LNCaP clone FGC (cell line): Measurements from ENCODE around the gene GID8.

ENCODE experiments used
- DNase-seq: peaks from one replicate; pipeline ENCODE4 v3.0.0-alpha.2; 2011; ENCODE audit warnings: low read depth
- H3K4me3 ChIP-seq: 2 replicates; pipeline ENCODE4 v1.5.1; 2011; ENCODE audit warnings: mild to moderate bottlenecking, low read depth, low read length, control low read depth
- TF ChIP-seq, protein P1 (sequence below): IDR thresholded peaks from 2 replicates; pipeline ENCODE4 v1.5.1; 2012; ENCODE audit warnings: mild to moderate bottlenecking; ENCODE audit not compliant: control insufficient read depth, insufficient read depth; ENCODE audit errors: extremely low read depth

Gene GID8

DNA sequence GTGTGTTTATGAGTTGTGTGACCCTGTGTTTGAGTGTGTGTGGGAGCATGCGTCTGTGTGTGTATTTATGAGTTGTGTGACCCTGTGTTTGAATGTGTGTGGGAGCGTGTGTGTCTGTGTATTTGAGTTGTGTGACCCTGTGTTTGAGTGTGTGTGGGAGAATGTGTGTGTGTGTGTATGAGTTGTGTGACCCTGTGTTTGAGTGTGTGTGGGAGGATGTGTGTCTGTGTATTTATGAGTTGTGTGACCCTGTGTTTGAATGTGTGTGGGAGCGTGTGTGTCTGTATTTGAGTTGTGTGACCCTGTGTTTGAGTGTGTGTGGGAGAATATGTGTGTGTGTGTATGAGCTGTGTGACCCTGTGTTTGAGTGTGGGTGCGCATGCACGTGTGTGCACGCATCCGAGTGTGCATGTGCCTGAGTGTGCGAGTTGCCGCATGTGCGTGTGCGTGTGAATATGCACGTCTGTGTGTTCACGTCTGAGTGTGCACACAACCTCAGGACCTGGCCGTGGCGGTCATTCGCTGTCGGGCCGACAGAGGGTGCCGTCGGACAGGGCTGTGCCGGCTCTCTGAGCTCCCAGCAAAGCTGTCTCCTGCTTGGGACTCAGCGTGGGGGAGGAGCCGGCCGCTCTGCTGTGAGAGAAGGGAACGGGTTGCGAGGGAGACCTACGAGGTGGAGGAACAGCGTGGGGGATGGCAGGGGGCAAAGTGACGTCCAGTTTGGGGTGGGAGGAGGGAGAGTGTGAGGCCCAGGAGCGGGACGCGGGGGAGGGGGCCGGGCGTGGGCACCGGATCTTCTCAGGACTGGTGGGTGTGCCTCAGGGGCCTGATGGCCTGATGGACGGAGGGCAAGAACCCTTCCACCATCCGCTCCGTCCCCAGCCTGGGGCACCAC, 34.2 kb downstream of the GID8 start:
- no peak overlapping the region for H3K4me3 ChIP-seq
- peak; percentile 28 for DNase-seq
- TF ChIP-seq, protein P1, sequence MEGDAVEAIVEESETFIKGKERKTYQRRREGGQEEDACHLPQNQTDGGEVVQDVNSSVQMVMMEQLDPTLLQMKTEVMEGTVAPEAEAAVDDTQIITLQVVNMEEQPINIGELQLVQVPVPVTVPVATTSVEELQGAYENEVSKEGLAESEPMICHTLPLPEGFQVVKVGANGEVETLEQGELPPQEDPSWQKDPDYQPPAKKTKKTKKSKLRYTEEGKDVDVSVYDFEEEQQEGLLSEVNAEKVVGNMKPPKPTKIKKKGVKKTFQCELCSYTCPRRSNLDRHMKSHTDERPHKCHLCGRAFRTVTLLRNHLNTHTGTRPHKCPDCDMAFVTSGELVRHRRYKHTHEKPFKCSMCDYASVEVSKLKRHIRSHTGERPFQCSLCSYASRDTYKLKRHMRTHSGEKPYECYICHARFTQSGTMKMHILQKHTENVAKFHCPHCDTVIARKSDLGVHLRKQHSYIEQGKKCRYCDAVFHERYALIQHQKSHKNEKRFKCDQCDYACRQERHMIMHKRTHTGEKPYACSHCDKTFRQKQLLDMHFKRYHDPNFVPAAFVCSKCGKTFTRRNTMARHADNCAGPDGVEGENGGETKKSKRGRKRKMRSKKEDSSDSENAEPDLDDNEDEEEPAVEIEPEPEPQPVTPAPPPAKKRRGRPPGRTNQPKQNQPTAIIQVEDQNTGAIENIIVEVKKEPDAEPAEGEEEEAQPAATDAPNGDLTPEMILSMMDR = peak; percentile 97

DNA sequence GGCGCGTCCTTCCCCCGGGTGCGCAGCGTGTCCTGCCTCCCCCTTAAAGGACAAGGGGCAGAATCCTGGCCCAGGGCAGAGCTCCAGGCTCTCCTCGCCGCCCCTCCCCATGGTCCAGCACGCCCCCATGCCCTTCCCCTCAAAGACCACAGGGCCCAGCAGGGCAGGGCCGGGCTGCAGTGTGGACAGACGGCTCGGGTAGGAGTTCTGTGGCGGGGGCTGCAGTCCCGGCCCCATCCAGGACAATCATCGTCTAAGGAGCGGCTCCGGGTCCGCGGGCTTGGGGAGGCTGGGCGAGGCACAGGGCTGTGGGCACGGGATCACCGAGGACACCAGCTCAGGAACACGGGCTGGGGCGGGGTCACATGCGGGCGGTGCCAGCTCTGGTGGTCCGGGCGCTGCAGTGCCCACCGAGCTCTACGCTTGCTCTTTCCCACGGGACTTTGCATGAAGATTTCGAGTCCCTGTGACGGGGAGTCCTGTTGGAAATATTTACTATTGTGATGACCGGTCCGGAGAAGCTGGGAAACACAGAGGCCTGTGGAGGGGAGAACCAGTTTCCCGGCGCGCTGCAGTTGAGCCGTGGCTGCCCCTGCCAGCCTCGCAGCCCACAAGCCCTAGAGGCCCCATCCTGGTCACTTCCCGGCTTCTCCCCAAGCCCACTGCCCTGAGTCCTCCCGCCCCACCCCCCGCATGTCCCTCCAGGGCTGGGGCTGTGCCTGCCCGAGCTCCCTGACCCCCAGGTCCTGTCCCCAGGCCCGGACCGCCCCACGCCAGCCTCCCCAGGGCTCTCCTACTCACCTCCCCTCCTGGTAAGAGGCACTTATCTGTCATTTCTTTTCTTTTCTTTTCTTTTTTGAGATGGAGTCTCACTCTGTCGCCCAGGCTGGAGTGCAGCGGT, 35.1 kb downstream of the GID8 start:
- TF ChIP-seq, protein P1 = no peak
- no peak for DNase-seq
- no peak overlapping the region for H3K4me3 ChIP-seq

DNA sequence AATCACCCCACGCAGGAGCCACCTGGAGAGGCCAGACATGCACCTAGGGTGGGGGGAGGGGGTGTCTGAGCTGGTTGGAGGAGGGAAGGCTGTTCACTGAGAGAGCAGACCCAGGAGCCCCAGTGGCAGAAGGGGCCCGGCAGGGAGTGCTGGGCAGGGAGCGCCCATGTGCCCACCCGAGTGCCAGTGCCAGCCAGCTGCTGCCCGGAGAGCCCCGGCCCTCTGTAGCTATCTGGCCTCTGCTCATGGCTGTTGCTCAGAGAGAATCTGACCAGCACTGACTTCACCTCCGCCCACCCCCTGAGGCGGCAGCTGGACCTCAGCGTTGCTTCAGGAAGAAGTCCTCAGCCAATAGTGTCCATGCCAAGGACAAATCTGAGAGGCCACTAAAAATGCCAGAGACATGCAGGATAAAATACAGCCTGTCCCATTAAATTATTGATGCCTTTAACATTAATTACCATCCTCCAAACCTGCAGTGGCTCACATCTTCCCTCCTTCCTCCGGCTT, 37.4 kb downstream of the GID8 start:
- DNase-seq = no peak
- H3K4me3 ChIP-seq = no peak overlapping the region
- TF ChIP-seq, protein P1 = no peak

DNA sequence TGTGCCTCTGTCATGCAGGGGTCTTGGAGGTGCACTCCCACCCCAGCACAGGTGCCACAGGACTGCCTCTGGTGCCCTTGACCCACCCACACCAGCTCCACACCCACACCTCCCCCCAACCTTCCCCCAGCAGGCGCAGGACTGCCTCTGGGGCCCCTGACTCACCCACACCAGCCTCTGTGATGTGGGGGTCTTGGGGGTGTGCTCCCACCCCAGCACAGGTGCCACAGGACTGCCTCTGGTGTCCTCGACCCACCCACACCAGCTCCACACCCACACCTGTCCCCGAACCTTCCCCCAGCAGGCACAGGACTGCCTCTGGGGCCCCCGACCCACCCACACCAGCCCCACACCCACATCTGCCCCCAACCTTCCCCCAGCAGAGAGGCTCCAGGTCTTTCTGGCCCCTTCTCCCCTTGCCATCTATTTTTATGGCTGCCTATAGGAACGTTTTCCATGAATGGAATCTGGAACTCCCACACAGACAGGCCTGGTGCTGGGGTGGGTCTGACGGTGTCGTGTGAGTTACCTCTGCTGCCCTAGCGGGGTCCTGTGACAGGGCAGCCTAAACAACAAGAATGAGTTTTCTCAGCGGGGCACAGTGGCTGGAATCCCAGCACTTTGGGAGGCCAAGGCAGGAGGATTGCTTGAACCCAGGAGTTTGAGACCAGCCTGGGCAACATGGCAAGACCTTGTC, 38.0 kb downstream of the GID8 start:
- DNase-seq = no peak
- no peak overlapping the region for H3K4me3 ChIP-seq
- TF ChIP-seq, protein P1 = no peak

DNA sequence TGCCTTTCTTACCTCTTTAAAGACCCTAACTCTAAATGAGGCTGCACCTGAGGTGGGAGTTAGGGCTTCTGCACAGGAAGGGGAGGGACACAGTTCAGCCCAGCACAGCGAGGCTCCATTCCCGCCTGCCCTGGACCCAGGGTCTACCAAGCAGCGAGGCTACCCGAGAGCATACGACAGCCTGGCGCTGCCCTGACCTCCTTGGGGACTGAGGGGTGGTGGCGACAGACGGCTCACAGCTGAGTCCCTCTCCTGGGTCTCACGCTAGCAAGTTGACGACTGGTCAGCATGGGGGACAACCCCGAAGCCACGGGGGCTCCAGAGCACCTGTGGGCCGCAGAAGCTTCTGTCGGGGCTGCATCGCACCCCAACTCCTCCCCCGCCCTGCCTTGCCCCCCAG, 38.9 kb downstream of the GID8 start:
- TF ChIP-seq, protein P1 = no peak
- no peak overlapping the region for H3K4me3 ChIP-seq
- no peak for DNase-seq
